Neural cell (in vitro differentiated cells): ENCODE measurements around the gene SETD4. TPM values are rescaled to one million over a fixed set of nuclear protein-coding genes. Genes with fewer than 3 reads are reported as not detected.

Experiments used
- H2AFZ ChIP-seq: fragments of 200-600, 300-800 bp; sonication (generic), shearing (Covaris generic); 2 replicates; pipeline ENCODE4 v1.6.0; 2014; ENCODE audit warnings: low read depth, mild to moderate bottlenecking, antibody characterized with exemption, low read length, moderate library complexity
- H3F3A ChIP-seq: fragments of 200-600 bp; shearing (Covaris generic); 2 replicates; pipeline ENCODE4 v1.6.1; 2016; ENCODE audit warnings: mild to moderate bottlenecking, moderate library complexity, mixed read lengths, antibody characterized with exemption, low read length; ENCODE audit not compliant: insufficient read depth, poor library complexity, severe bottlenecking
- H3K27ac ChIP-seq: fragments of 200-600, 300-800 bp; sonication (generic), shearing (Covaris generic); 2 replicates; pipeline ENCODE4 v1.5.1; 2014; ENCODE audit warnings: mild to moderate bottlenecking, low read length, moderate library complexity
- H3K27me3 ChIP-seq: fragments of 300-800, 200-600 bp; sonication (generic), shearing (Covaris generic); 2 replicates; pipeline ENCODE4 v1.6.0; 2014; ENCODE audit warnings: mild to moderate bottlenecking, low read depth, low read length, moderate library complexity; ENCODE audit not compliant: insufficient read depth
- H3K36me3 ChIP-seq: fragments of 300-800, 200-600 bp; sonication (generic), shearing (Covaris generic); 2 replicates; pipeline ENCODE4 v1.5.1; 2014; ENCODE audit warnings: mild to moderate bottlenecking, antibody characterized with exemption, low read length, moderate library complexity; ENCODE audit not compliant: insufficient read depth
- H3K4me2 ChIP-seq: fragments of 300-800, 200-600 bp; sonication (generic), shearing (Covaris generic); 2 replicates; pipeline ENCODE4 v1.6.0; 2014; ENCODE audit warnings: mild to moderate bottlenecking, low read length
- H3K4me3 ChIP-seq: fragments of 300-800, 200-600 bp; sonication (generic), shearing (Covaris generic); 2 replicates; pipeline ENCODE4 v1.5.1; 2014; ENCODE audit warnings: mild to moderate bottlenecking, low read length, moderate library complexity
- H3K79me2 ChIP-seq: fragments of 200-600 bp; shearing (Covaris generic); replicated peaks from 2 replicates; pipeline ENCODE4 v1.6.0; 2014; ENCODE audit warnings: mild to moderate bottlenecking, low read length, moderate library complexity; ENCODE audit not compliant: insufficient read depth
- H3K9ac ChIP-seq: fragments of 300-800, 200-600 bp; sonication (generic), shearing (Covaris generic); 2 replicates; pipeline ENCODE4 v1.6.1; 2016; ENCODE audit warnings: mild to moderate bottlenecking, low read length, mixed read lengths
- H3K9me2 ChIP-seq: fragments of 200-600 bp; shearing (Covaris generic); 2 replicates; pipeline ENCODE4 v1.6.1; 2016; ENCODE audit warnings: mild to moderate bottlenecking, low read length, mixed read lengths; ENCODE audit not compliant: insufficient read depth
- H3K9me3 ChIP-seq: fragments of 200-600, 300-800 bp; sonication (generic), shearing (Covaris generic); 2 replicates; pipeline ENCODE4 v1.6.1; 2016; ENCODE audit warnings: mild to moderate bottlenecking, mixed run types, low read length, moderate library complexity, mixed read lengths
- H4K20me1 ChIP-seq: fragments of 200-600 bp; shearing (Covaris generic); 2 replicates; pipeline ENCODE4 v1.6.1; 2016; ENCODE audit warnings: mild to moderate bottlenecking, mixed run types; ENCODE audit not compliant: insufficient read depth
- EP300 ChIP-seq: fragments of 450-650 bp; conservative IDR thresholded peaks from 2 replicates; pipeline ENCODE4 v1.6.1; 2014; ENCODE audit warnings: antibody characterized with exemption, mild to moderate bottlenecking, moderate library complexity; ENCODE audit not compliant: poor library complexity, severe bottlenecking
- EZH2 ChIP-seq: fragments of 200-600, 300-800 bp; shearing (Covaris generic), sonication (generic); IDR thresholded peaks from 2 replicates; pipeline ENCODE4 v1.6.1; 2014; ENCODE audit warnings: antibody characterized with exemption, low read length, borderline replicate concordance, mild to moderate bottlenecking; ENCODE audit not compliant: insufficient read depth, poor library complexity, severe bottlenecking
- MXI1 ChIP-seq: fragments of 450-650 bp; conservative IDR thresholded peaks from 2 replicates; pipeline ENCODE4 v1.6.1; 2014; ENCODE audit warnings: antibody characterized with exemption, mild to moderate bottlenecking; ENCODE audit not compliant: poor library complexity, severe bottlenecking
- POLR2AphosphoS5 ChIP-seq: IDR thresholded peaks from 2 replicates; pipeline ENCODE4 v1.6.1; 2012
- RAD21 ChIP-seq: fragments of 450-650 bp; conservative IDR thresholded peaks from 2 replicates; pipeline ENCODE4 v1.6.1; 2014; ENCODE audit warnings: antibody characterized with exemption, mild to moderate bottlenecking, moderate library complexity
- SMC3 ChIP-seq: fragments of 450-650 bp; conservative IDR thresholded peaks from 2 replicates; pipeline ENCODE4 v1.6.1; 2014; ENCODE audit warnings: antibody characterized with exemption, mild to moderate bottlenecking, moderate library complexity; ENCODE audit not compliant: poor library complexity
- TAF1 ChIP-seq: IDR thresholded peaks from 2 replicates; pipeline ENCODE4 v1.6.1; 2012; ENCODE audit warnings: low read depth
- polyA plus RNA-seq: library from polyadenylated mRNA; depleted of rRNA; stranded (reverse); fragments of >200 nt; gene quantifications from 2 replicates; pipeline ENCODE4 v1.2.3, GENCODE V29; 2014
- TF ChIP-seq, protein P1 (sequence below): fragments of 450-650 bp; IDR thresholded peaks from 2 replicates; pipeline ENCODE4 v1.5.1; 2014; ENCODE audit warnings: antibody characterized with exemption, mild to moderate bottlenecking, moderate library complexity; ENCODE audit not compliant: poor library complexity, severe bottlenecking
- TF ChIP-seq, protein P2 (sequence below): IDR thresholded peaks from 2 replicates; pipeline ENCODE4 v1.6.1; 2012; ENCODE audit warnings: borderline replicate concordance

Gene SETD4
- polyA plus RNA-seq, 1 donor from 2014 or later = 64.4 TPM

GRCh38 chr21:36005879-36006400 lies 54.4 kb downstream of the SETD4 start:
- H3K4me3 ChIP-seq = no peak overlapping the region
- H2AFZ ChIP-seq = no peak overlapping the region
- H4K20me1 ChIP-seq = no peaks in the 10 kb centered on the region
- H3K9ac ChIP-seq = no peak overlapping the region
- no peak overlapping the region for H3K27ac ChIP-seq
- no peaks in the 10 kb centered on the region for H3F3A ChIP-seq
- H3K9me3 ChIP-seq = no peaks in the 10 kb centered on the region
- no peaks in the 10 kb centered on the region for H3K79me2 ChIP-seq
- no peaks in the 10 kb centered on the region for H3K27me3 ChIP-seq
- no peak overlapping the region for H3K4me2 ChIP-seq
- no peaks in the 10 kb centered on the region for H3K9me2 ChIP-seq
- TF ChIP-seq TAF1 (no peak), RAD21 (no peak), POLR2AphosphoS5 (no peak), EZH2 (no peak), MXI1 (no peak), SMC3 (no peak), EP300 (no peak)
- TF ChIP-seq, protein P1, sequence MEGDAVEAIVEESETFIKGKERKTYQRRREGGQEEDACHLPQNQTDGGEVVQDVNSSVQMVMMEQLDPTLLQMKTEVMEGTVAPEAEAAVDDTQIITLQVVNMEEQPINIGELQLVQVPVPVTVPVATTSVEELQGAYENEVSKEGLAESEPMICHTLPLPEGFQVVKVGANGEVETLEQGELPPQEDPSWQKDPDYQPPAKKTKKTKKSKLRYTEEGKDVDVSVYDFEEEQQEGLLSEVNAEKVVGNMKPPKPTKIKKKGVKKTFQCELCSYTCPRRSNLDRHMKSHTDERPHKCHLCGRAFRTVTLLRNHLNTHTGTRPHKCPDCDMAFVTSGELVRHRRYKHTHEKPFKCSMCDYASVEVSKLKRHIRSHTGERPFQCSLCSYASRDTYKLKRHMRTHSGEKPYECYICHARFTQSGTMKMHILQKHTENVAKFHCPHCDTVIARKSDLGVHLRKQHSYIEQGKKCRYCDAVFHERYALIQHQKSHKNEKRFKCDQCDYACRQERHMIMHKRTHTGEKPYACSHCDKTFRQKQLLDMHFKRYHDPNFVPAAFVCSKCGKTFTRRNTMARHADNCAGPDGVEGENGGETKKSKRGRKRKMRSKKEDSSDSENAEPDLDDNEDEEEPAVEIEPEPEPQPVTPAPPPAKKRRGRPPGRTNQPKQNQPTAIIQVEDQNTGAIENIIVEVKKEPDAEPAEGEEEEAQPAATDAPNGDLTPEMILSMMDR = no peak
- TF ChIP-seq, protein P2, sequence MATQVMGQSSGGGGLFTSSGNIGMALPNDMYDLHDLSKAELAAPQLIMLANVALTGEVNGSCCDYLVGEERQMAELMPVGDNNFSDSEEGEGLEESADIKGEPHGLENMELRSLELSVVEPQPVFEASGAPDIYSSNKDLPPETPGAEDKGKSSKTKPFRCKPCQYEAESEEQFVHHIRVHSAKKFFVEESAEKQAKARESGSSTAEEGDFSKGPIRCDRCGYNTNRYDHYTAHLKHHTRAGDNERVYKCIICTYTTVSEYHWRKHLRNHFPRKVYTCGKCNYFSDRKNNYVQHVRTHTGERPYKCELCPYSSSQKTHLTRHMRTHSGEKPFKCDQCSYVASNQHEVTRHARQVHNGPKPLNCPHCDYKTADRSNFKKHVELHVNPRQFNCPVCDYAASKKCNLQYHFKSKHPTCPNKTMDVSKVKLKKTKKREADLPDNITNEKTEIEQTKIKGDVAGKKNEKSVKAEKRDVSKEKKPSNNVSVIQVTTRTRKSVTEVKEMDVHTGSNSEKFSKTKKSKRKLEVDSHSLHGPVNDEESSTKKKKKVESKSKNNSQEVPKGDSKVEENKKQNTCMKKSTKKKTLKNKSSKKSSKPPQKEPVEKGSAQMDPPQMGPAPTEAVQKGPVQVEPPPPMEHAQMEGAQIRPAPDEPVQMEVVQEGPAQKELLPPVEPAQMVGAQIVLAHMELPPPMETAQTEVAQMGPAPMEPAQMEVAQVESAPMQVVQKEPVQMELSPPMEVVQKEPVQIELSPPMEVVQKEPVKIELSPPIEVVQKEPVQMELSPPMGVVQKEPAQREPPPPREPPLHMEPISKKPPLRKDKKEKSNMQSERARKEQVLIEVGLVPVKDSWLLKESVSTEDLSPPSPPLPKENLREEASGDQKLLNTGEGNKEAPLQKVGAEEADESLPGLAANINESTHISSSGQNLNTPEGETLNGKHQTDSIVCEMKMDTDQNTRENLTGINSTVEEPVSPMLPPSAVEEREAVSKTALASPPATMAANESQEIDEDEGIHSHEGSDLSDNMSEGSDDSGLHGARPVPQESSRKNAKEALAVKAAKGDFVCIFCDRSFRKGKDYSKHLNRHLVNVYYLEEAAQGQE = no peak
- H3K36me3 ChIP-seq = no peaks in the 10 kb centered on the region

GRCh38 chr21:36005018-36005417 lies 55.3 kb downstream of the SETD4 start:
- H3K36me3 ChIP-seq = no peaks in the 10 kb centered on the region
- H3K9me2 ChIP-seq = no peaks in the 10 kb centered on the region
- no peaks in the 10 kb centered on the region for H3K79me2 ChIP-seq
- H3K9me3 ChIP-seq = no peaks in the 10 kb centered on the region
- H4K20me1 ChIP-seq = no peaks in the 10 kb centered on the region
- no peak overlapping the region for H3K4me2 ChIP-seq
- TF ChIP-seq, protein P1 = no peak
- TF ChIP-seq MXI1 (no peak), POLR2AphosphoS5 (no peak), SMC3 (no peak), EP300 (no peak), RAD21 (no peak)
- H3K27me3 ChIP-seq = no peaks in the 10 kb centered on the region
- no peak overlapping the region for H2AFZ ChIP-seq
- no peak overlapping the region for H3K4me3 ChIP-seq
- H3K9ac ChIP-seq = no peak overlapping the region
- no peaks in the 10 kb centered on the region for H3F3A ChIP-seq
- no peak overlapping the region for H3K27ac ChIP-seq
